GM21717 (cell line): Measurements from ENCODE around the gene TMEM223.
"Not testable (repeated sequence)": the region's sequence is repeated elsewhere in the genome, so short reads cannot be mapped to it uniquely, and the experiment has no call there.

Experiments
- ATAC-seq: cut with Tn5 transposase; IDR thresholded peaks from one replicate; pipeline ENCODE4 v1.9.1; 2021; ENCODE audit warnings: mild to moderate bottlenecking, moderate library complexity; ENCODE audit not compliant: unreplicated experiment

The TMEM223 gene

DNA sequence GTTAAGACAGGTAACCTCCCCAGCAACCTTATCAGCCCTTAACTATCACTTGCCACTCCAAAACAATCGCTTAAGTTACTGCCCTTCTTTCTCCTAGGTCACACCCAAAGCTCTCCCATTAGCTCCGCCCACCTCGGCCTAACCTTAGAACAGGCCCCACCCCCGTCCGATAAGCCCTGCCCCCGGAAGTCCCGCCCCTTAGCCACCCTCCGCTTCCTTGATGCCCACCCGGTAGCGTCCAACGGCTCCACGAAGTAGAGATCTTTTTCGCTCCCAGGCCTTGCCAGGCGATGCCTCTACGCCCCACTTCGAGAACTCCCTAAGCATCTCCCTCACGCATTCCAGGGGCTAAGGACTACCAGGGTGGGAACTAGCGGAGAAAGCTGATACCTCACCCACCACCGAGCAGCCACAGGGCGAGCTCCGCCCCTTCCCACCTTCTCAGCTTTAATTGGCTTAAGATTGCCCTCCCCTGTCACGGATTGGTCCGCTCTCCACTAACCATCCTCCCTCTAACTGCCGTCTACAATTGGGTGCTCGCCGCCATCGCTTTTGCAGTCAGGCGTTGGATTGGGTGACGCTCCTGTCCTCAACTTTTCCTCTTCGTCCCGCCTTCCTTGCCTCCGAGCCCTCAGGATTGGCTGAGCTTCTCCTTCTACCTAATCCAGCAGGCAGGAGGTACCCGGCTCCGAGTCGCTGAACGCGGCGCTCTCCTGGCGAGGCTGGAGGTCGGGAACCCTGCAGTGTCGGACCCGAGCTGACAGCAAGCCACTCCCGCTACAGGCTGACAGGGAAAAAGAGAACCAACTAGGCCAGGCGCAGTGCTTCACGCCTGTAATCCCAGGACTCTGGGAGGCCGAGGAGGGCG, 37.8 kb downstream of the TMEM223 start, which contains the start of gene ZBTB3:
Gene ZBTB3 (minus strand): TSS at position 425 of the 868 bp plus-strand sequence. CDS start 496 bp downstream, outside the sequence.
- peak; percentile 90 for ATAC-seq

GRCh38 chr11:62752994-62753735, 38.6 kb downstream of the TMEM223 start:
- ATAC-seq: no peak

DNA sequence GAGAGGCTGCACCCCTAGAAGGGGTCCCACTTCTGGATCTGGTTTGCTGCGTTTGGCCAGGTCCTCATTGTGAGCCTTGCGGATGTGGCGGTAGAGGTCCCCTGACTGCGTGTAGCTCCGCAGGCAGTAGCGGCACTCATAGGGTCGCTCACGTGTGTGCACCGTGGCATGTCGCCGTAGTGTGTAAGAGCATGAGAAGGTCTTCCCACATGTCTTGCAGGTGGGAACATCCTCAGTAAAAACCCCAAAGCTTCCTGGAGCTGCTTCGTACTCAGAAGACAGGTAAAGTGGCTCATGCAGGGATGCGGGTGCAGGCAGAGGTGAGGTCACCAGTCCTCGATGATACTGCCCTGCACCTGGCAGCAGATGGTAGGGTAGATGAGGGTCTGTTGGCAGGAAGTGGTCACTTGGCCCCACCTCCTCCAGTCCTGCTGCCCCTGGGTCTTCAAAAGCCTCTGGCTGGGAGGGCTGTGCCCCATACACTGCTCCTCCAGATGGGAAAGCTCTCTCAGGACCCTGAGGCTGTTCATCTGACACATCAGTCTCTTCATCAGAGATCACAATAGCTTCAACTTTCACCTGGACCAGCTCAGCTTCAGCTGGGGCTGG, 39.5 kb downstream of the TMEM223 start:
- ATAC-seq: no peak

DNA sequence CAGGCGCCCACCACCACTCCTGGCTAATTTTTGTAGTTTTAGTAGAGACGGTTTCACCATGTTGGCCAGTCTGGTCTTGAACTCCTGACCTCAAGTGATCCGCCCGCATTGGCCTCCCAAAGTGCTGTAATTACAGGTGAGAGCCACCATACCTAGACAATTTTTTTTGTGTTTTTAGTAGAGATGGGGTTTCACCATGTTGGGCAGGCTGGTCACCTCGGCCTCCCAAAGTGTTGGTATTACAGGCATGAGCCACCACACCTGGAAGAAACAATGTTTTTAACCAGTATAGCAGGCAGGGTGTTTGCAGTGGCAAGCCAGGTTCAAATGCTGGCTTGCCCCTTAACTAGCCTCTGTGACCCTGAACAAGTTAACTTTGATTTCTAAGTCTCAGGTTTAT, 41.9 kb downstream of the TMEM223 start:
- not testable (repeated sequence) for ATAC-seq

DNA sequence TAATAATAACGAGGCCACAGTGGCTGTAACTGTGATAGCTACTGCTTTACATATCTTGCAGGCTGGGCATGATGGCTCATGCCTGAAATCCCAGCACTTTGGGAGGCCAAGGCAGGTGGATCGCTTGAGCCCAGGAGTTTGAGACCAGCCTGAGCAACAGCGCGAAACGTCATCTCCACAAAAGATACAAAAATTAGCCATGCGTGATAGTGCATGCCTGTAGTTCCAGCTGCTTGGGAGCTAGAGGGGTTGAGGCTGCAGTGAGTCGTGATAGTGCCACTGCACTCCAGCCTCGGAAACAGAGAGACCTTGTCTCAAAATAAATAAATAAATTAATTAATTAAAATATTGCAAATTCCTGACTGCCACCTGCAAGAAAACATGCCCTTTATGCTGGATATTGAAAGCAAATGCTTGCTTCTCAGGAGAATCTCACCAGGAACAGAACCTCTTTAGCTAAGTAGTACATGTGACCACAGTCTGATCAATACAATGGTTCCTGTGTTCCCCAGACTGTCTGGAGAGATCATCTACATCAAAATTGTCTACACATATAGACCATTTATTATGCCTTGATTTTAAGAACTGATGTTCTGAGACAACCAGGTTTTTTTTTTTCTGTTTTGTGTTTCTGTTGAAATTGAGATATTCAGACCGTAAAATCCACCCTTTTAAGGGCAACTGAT, 44.2 kb downstream of the TMEM223 start:
- no peak for ATAC-seq
